Measurements from ENCODE around the gene ARHGAP28. TPM values are rescaled to one million over a fixed set of nuclear protein-coding genes. Genes with fewer than 3 reads are reported as not detected.

The ARHGAP28 gene
- total RNA-seq, 1 donor from 2014 or later: 29.7 TPM

GRCh38 chr18:6943143-6943542 lies 213.6 kb downstream of the ARHGAP28 start:
- H3K27me3 ChIP-seq (ENCODE audit: control insufficient read depth in 3 of 3, insufficient read depth in 3 of 3, low read length in 3 of 3): peaks cover 0 to 15% (median 0%) of the 10 kb centered on the region in 3 donors

GRCh38 chr18:6947338-6948030 lies 218.0 kb downstream of the ARHGAP28 start:
- Histone ChIP-seq H3K36me3 (ENCODE audit: control insufficient read depth in 3 of 3, insufficient read depth in 3 of 3, low read length in 3 of 3) (no peaks in the 10 kb centered on the region), H3K27ac (ENCODE audit: low read depth, low read length) (no peak overlapping the region), H3K4me1 (ENCODE audit: control insufficient read depth in 3 of 3, insufficient read depth in 3 of 3, low read length in 3 of 3) (no peaks in the 10 kb centered on the region), H3K27me3 (ENCODE audit: control insufficient read depth in 3 of 3, insufficient read depth in 3 of 3, low read length in 3 of 3) (peaks cover 0 to 11% (median 0%) of the 10 kb centered on the region in 3 donors), H3K4me3 (ENCODE audit: low read length in 3 of 3) (no peak overlapping the region), H3K9ac (ENCODE audit: low read depth in 1 of 3, low read length in 3 of 3) (no peak overlapping the region), H3K9me3 (ENCODE audit: control insufficient read depth in 3 of 3, low read length in 3 of 3) (no peaks in the 10 kb centered on the region)

More at GRCh38 chr18:6943143-6943542, 213.6 kb downstream of the ARHGAP28 start:
- H3K4me3 ChIP-seq (ENCODE audit: low read length in 3 of 3): no peak overlapping the region
- H3K27ac ChIP-seq (ENCODE audit: low read depth, low read length): no peak overlapping the region
- no peaks in the 10 kb centered on the region for H3K4me1 ChIP-seq (ENCODE audit: control insufficient read depth in 3 of 3, insufficient read depth in 3 of 3, low read length in 3 of 3)
- H3K36me3 ChIP-seq (ENCODE audit: control insufficient read depth in 3 of 3, insufficient read depth in 3 of 3, low read length in 3 of 3): no peaks in the 10 kb centered on the region
- H3K9me3 ChIP-seq (ENCODE audit: control insufficient read depth in 3 of 3, low read length in 3 of 3): no peaks in the 10 kb centered on the region
- H3K9ac ChIP-seq (ENCODE audit: low read depth in 1 of 3, low read length in 3 of 3): no peak overlapping the region

GRCh38 chr18:6948281-6949055 lies 219.0 kb downstream of the ARHGAP28 start:
- Histone ChIP-seq H3K36me3 (ENCODE audit: control insufficient read depth in 3 of 3, insufficient read depth in 3 of 3, low read length in 3 of 3) (no peaks in the 10 kb centered on the region), H3K9me3 (ENCODE audit: control insufficient read depth in 3 of 3, low read length in 3 of 3) (no peaks in the 10 kb centered on the region), H3K4me1 (ENCODE audit: control insufficient read depth in 3 of 3, insufficient read depth in 3 of 3, low read length in 3 of 3) (no peaks in the 10 kb centered on the region), H3K9ac (ENCODE audit: low read depth in 1 of 3, low read length in 3 of 3) (no peak overlapping the region), H3K27me3 (ENCODE audit: control insufficient read depth in 3 of 3, insufficient read depth in 3 of 3, low read length in 3 of 3) (peaks cover 0 to 11% (median 0%) of the 10 kb centered on the region in 3 donors), H3K4me3 (ENCODE audit: low read length in 3 of 3) (no peak overlapping the region), H3K27ac (ENCODE audit: low read depth, low read length) (no peak overlapping the region)

GRCh38 chr18:6949800-6950586 lies 220.5 kb downstream of the ARHGAP28 start:
- Histone ChIP-seq H3K27me3 (ENCODE audit: control insufficient read depth in 3 of 3, insufficient read depth in 3 of 3, low read length in 3 of 3) (peaks cover 0 to 13% (median 0%) of the 10 kb centered on the region in 3 donors), H3K36me3 (ENCODE audit: control insufficient read depth in 3 of 3, insufficient read depth in 3 of 3, low read length in 3 of 3) (no peaks in the 10 kb centered on the region), H3K27ac (ENCODE audit: low read depth, low read length) (no peak overlapping the region), H3K4me1 (ENCODE audit: control insufficient read depth in 3 of 3, insufficient read depth in 3 of 3, low read length in 3 of 3) (no peaks in the 10 kb centered on the region), H3K9ac (ENCODE audit: low read depth in 1 of 3, low read length in 3 of 3) (no peak overlapping the region), H3K9me3 (ENCODE audit: control insufficient read depth in 3 of 3, low read length in 3 of 3) (no peaks in the 10 kb centered on the region), H3K4me3 (ENCODE audit: low read length in 3 of 3) (no peak overlapping the region)

- no peak overlapping the region for H3K9ac ChIP-seq (ENCODE audit: low read depth in 1 of 3, low read length in 3 of 3)
- no peak overlapping the region for H3K27ac ChIP-seq (ENCODE audit: low read depth, low read length)
- no peak overlapping the region for H3K4me3 ChIP-seq (ENCODE audit: low read length in 3 of 3)
- H3K4me1 ChIP-seq (ENCODE audit: control insufficient read depth in 3 of 3, insufficient read depth in 3 of 3, low read length in 3 of 3): no peaks in the 10 kb centered on the region
- H3K9me3 ChIP-seq (ENCODE audit: control insufficient read depth in 3 of 3, low read length in 3 of 3): no peaks in the 10 kb centered on the region
- H3K36me3 ChIP-seq (ENCODE audit: control insufficient read depth in 3 of 3, insufficient read depth in 3 of 3, low read length in 3 of 3): no peaks in the 10 kb centered on the region
- H3K27me3 ChIP-seq (ENCODE audit: control insufficient read depth in 3 of 3, insufficient read depth in 3 of 3, low read length in 3 of 3): peaks cover 0 to 11% (median 0%) of the 10 kb centered on the region in 3 donors
Observed at GRCh38 chr18:6950641-6951040, 221.1 kb downstream of the ARHGAP28 start.

GRCh38 chr18:6951336-6952090 lies 222.0 kb downstream of the ARHGAP28 start:
- no peak overlapping the region for H3K4me3 ChIP-seq (ENCODE audit: low read length in 3 of 3)
- H3K4me1 ChIP-seq (ENCODE audit: control insufficient read depth in 3 of 3, insufficient read depth in 3 of 3, low read length in 3 of 3): no peaks in the 10 kb centered on the region

GRCh38 chr18:6954501-6954900 lies 225.0 kb downstream of the ARHGAP28 start:
- Histone ChIP-seq H3K4me1 (ENCODE audit: control insufficient read depth in 3 of 3, insufficient read depth in 3 of 3, low read length in 3 of 3) (no peaks in the 10 kb centered on the region), H3K4me3 (ENCODE audit: low read length in 3 of 3) (no peak overlapping the region), H3K9me3 (ENCODE audit: control insufficient read depth in 3 of 3, low read length in 3 of 3) (no peaks in the 10 kb centered on the region), H3K27ac (ENCODE audit: low read depth, low read length) (no peak overlapping the region), H3K27me3 (ENCODE audit: control insufficient read depth in 3 of 3, insufficient read depth in 3 of 3, low read length in 3 of 3) (peaks cover 0 to 4% (median 0%) of the 10 kb centered on the region in 3 donors), H3K9ac (ENCODE audit: low read depth in 1 of 3, low read length in 3 of 3) (no peak overlapping the region), H3K36me3 (ENCODE audit: control insufficient read depth in 3 of 3, insufficient read depth in 3 of 3, low read length in 3 of 3) (no peaks in the 10 kb centered on the region)

More at GRCh38 chr18:6951336-6952090, 222.0 kb downstream of the ARHGAP28 start:
- peaks cover 0 to 9% (median 0%) of the 10 kb centered on the region in 3 donors for H3K27me3 ChIP-seq (ENCODE audit: control insufficient read depth in 3 of 3, insufficient read depth in 3 of 3, low read length in 3 of 3)
- no peak overlapping the region for H3K27ac ChIP-seq (ENCODE audit: low read depth, low read length)
- no peaks in the 10 kb centered on the region for H3K9me3 ChIP-seq (ENCODE audit: control insufficient read depth in 3 of 3, low read length in 3 of 3)
- H3K9ac ChIP-seq (ENCODE audit: low read depth in 1 of 3, low read length in 3 of 3): no peak overlapping the region
- H3K36me3 ChIP-seq (ENCODE audit: control insufficient read depth in 3 of 3, insufficient read depth in 3 of 3, low read length in 3 of 3): no peaks in the 10 kb centered on the region

GRCh38 chr18:6955304-6955703 lies 225.8 kb downstream of the ARHGAP28 start:
- no peak overlapping the region for H3K9ac ChIP-seq (ENCODE audit: low read depth in 1 of 3, low read length in 3 of 3)
- no peak overlapping the region for H3K4me3 ChIP-seq (ENCODE audit: low read length in 3 of 3)
- no peak overlapping the region for H3K27ac ChIP-seq (ENCODE audit: low read depth, low read length)
- H3K36me3 ChIP-seq (ENCODE audit: control insufficient read depth in 3 of 3, insufficient read depth in 3 of 3, low read length in 3 of 3): no peaks in the 10 kb centered on the region
- no peaks in the 10 kb centered on the region for H3K9me3 ChIP-seq (ENCODE audit: control insufficient read depth in 3 of 3, low read length in 3 of 3)
- H3K27me3 ChIP-seq (ENCODE audit: control insufficient read depth in 3 of 3, insufficient read depth in 3 of 3, low read length in 3 of 3): peaks cover 0 to 4% (median 0%) of the 10 kb centered on the region in 3 donors
- no peaks in the 10 kb centered on the region for H3K4me1 ChIP-seq (ENCODE audit: control insufficient read depth in 3 of 3, insufficient read depth in 3 of 3, low read length in 3 of 3)

GRCh38 chr18:6956495-6956894 lies 227.0 kb downstream of the ARHGAP28 start:
- H3K36me3 ChIP-seq (ENCODE audit: control insufficient read depth in 3 of 3, insufficient read depth in 3 of 3, low read length in 3 of 3): no peaks in the 10 kb centered on the region
- H3K27me3 ChIP-seq (ENCODE audit: control insufficient read depth in 3 of 3, insufficient read depth in 3 of 3, low read length in 3 of 3): peaks cover 0 to 2% (median 0%) of the 10 kb centered on the region in 3 donors
- H3K9me3 ChIP-seq (ENCODE audit: control insufficient read depth in 3 of 3, low read length in 3 of 3): no peaks in the 10 kb centered on the region
- no peak overlapping the region for H3K9ac ChIP-seq (ENCODE audit: low read depth in 1 of 3, low read length in 3 of 3)
- H3K27ac ChIP-seq (ENCODE audit: low read depth, low read length): no peak overlapping the region
- H3K4me1 ChIP-seq (ENCODE audit: control insufficient read depth in 3 of 3, insufficient read depth in 3 of 3, low read length in 3 of 3): no peaks in the 10 kb centered on the region
- H3K4me3 ChIP-seq (ENCODE audit: low read length in 3 of 3): no peak overlapping the region

All from skeletal muscle tissue (tissue), 4 donors.